Measurements from ENCODE around the gene SUN1. TPM values are rescaled to one million over a fixed set of nuclear protein-coding genes. Genes with fewer than 3 reads are reported as not detected.

SUN1 gene
- total and polyA plus RNA-seq, 10 of the 15 experiments (the other 5 are each of a cell fraction or from before 2014, with no cell fraction given), result 27.8 to 107 (median 65.8) TPM

GRCh38 chr7:884191-885003 lies 52.1 kb downstream of the SUN1 start:
- 97% methylated on average over 29 of the region's 31 CpGs for whole genome bisulfite sequencing (ENCODE audit: insufficient coverage, insufficient replicate concordance, low lambda C conversion rate, missing lambda C conversion rate)
- intact Hi-C loops (cut with micrococcal nuclease; ENCODE audit: unreplicated experiment), result no loop called here
- Histone ChIP-seq H2AFZ (ENCODE audit: control insufficient read depth, low read depth, low read length) (no peak overlapping the region), H3K4me1 (ENCODE audit: control insufficient read depth, insufficient read depth, low read length) (no peaks in the 10 kb centered on the region), H3K27me3 (replicated peaks in 1 of 2; ENCODE audit: control insufficient read depth in 2 of 2, insufficient read depth in 2 of 2, low read length in 1 of 2) (no peaks in the 10 kb centered on the region), H3K79me2 (ENCODE audit: control insufficient read depth, insufficient read depth, low read length) (peaks cover 40% of the 10 kb centered on the region), H3K9ac (ENCODE audit: control insufficient read depth, insufficient read depth, low read length) (no peak overlapping the region), H3K9me3 (replicated peaks; ENCODE audit: control insufficient read depth, insufficient read depth, low read length) (no peaks in the 10 kb centered on the region; the same call in 2 of the 3 replicates), H4K20me1 (ENCODE audit: control insufficient read depth, insufficient read depth) (peaks cover 3% of the 10 kb centered on the region; the same call in 1 of the 2 replicates), H3K4me2 (ENCODE audit: control insufficient read depth, insufficient read depth) (no peak overlapping the region), H3K36me3 (ENCODE audit: control insufficient read depth in 2 of 2, insufficient read depth in 2 of 2, low read length in 1 of 2) (peaks cover 0 to 28% of the 10 kb centered on the region in 2 experiments; a peak in 3 of 4 replicates), H3K4me3 (no peak overlapping the region), H3K27ac (ENCODE audit: control insufficient read depth, insufficient read depth) (no peak overlapping the region)
- ChIA-PET CTCF (interaction anchor here (0.6 kb wide), 1 partner anchor 12 kb away, joined by 3 read pairs; no protein-coding TSS in a partner anchor), POLR2A (no interaction called here), RAD21 (ENCODE audit: unreplicated experiment) (no interaction called here), SMC1A (ENCODE audit: uncharacterized antibody, unreplicated experiment) (no interaction called here)
- no peak for TF ChIP-seq SUZ12 (IDR thresholded peaks at IDR 0.05; ENCODE audit: unreplicated experiment)
- no peak for TF ChIP-seq USF2 (IDR thresholded peaks at IDR 0.05; ENCODE audit: borderline replicate concordance, low read depth, low read length)
- no peak for TF ChIP-seq SIN3A (IDR thresholded peaks at IDR 0.05; ENCODE audit: low read depth, low read length)
- TF ChIP-seq SMC3 (IDR thresholded peaks at IDR 0.05; ENCODE audit: borderline replicate concordance, low read length), result no peak
- no peak for TF ChIP-seq CHD4 (IDR thresholded peaks at IDR 0.05)
- TF ChIP-seq SREBF2 (IDR thresholded peaks at IDR 0.05; ENCODE audit: low read length), result no peak
- TF ChIP-seq DPF2 (IDR thresholded peaks at IDR 0.05), result no peak
- TF ChIP-seq ZSCAN29 (IDR thresholded peaks at IDR 0.05), result no peak
- no peak for TF ChIP-seq HDGF (IDR thresholded peaks at IDR 0.05)
- no peak for TF ChIP-seq CEBPB (IDR thresholded peaks at IDR 0.05; ENCODE audit: borderline replicate concordance in 1 of 2, low read depth in 2 of 2, low read length in 2 of 2)
- TF ChIP-seq PKNOX1 (IDR thresholded peaks at IDR 0.05), result no peak
- TF ChIP-seq TAF1 (IDR thresholded peaks at IDR 0.05; ENCODE audit: borderline replicate concordance, low read depth, low read length), result no peak
- no peak for TF ChIP-seq CREM (IDR thresholded peaks at IDR 0.05; ENCODE audit: low read depth)
- TF ChIP-seq ETV6 (conservative IDR thresholded peaks at IDR 0.05 in 1 of 2, IDR thresholded peaks at IDR 0.05 in 1 of 2; ENCODE audit: borderline replicate concordance in 1 of 2, low read depth in 1 of 2), result no peak
- BruUV-seq (replicated peaks), result no TSS peak
- no peak for FAIRE-seq
- no peak for ATAC-seq
- in situ Hi-C loops (cut with MboI), result no loop called here
- no peak for DNase-seq (ENCODE audit: low read depth, low spot score)
